CD4-positive, alpha-beta T cell (primary cell): ENCODE data around the gene MMP23B. TPM values are rescaled to one million over a fixed set of nuclear protein-coding genes. Genes with fewer than 3 reads are reported as not detected.
"Not testable (repeated sequence)": the region's sequence is repeated elsewhere in the genome, so short reads cannot be mapped to it uniquely, and the experiment has no call there.

Experiments used
- ATAC-seq: fragments of 200-7000 bp; cut with Tn5 transposase; one replicate; pipeline ENCODE4 v1.10.0; 2022; ENCODE audit warnings: mild to moderate bottlenecking; ENCODE audit not compliant: poor library complexity
- CTCF ChIA-PET: fragments of 350-600 bp; sonication (Branson Sonifier 250); formaldehyde crosslinking; loops from one replicate; lab custom pipeline; 2021; ENCODE audit warnings: antibody characterized with exemption, inconsistent platforms; lab: Charles Lee
- POLR2A ChIA-PET: fragments of 350-600 bp; sonication (Branson Sonifier 250); formaldehyde crosslinking; loops from one replicate; lab custom pipeline; 2021; ENCODE audit warnings: antibody characterized with exemption, inconsistent platforms; lab: Charles Lee
- DNase-seq, 14 experiments: peaks; one replicate each; pipeline ENCODE4 v3.0.0-alpha.2; 2013 to 2020; ENCODE audit warnings: mixed read lengths in 2 of 14
- H3K27ac ChIP-seq, 2 donors: one replicate each; pipeline versions ENCODE4 v1.5.1 to v1.7.0; 2013; ENCODE audit warnings: low read length in 2 of 2, low read depth in 1 of 2, mild to moderate bottlenecking in 1 of 2
- H3K27me3 ChIP-seq, 2 experiments: 1 replicate in 1 of 2; 2 replicates in 1 of 2; pipeline versions ENCODE4 v1.6.1 to v1.7.0; 2013; ENCODE audit warnings: low read length in 2 of 2, control low read depth in 1 of 2, mild to moderate bottlenecking in 1 of 2, moderate library complexity in 1 of 2; ENCODE audit not compliant: insufficient read depth in 2 of 2, control insufficient read depth in 1 of 2
- H3K36me3 ChIP-seq: one replicate; pipeline ENCODE4 v1.6.1; 2013; ENCODE audit warnings: low read length, control low read depth; ENCODE audit not compliant: insufficient read depth
- H3K4me1 ChIP-seq: one replicate; pipeline ENCODE4 v1.6.1; 2013; ENCODE audit warnings: low read length, control low read depth; ENCODE audit not compliant: insufficient read depth
- H3K4me3 ChIP-seq: one replicate; pipeline ENCODE4 v1.5.1; 2013; ENCODE audit warnings: mild to moderate bottlenecking, low read length, moderate library complexity
- H3K9me3 ChIP-seq, 2 experiments: 1 replicate in 1 of 2; 2 replicates in 1 of 2; pipeline versions ENCODE4 v1.6.1 to v1.7.0; 2013; ENCODE audit warnings: low read length in 2 of 2, mild to moderate bottlenecking in 2 of 2, control low read depth in 1 of 2, moderate library complexity in 1 of 2; ENCODE audit not compliant: control insufficient read depth in 1 of 2, insufficient read depth in 1 of 2
- H3K27ac Mint-ChIP-seq: one replicate; pipeline ENCODE4 v1.8.0; 2020; ENCODE audit warnings: mixed read lengths
- H3K27me3 Mint-ChIP-seq: one replicate; pipeline ENCODE4 v1.8.0; 2021; ENCODE audit warnings: mixed read lengths
- H3K36me3 Mint-ChIP-seq: one replicate; pipeline ENCODE4 v1.8.0; 2021; ENCODE audit warnings: low read depth, mixed read lengths
- H3K4me1 Mint-ChIP-seq: one replicate; pipeline ENCODE4 v1.8.0; 2021; ENCODE audit warnings: low read depth, mixed read lengths
- H3K4me3 Mint-ChIP-seq: one replicate; pipeline ENCODE4 v1.8.0; 2020; ENCODE audit warnings: mild to moderate bottlenecking, mixed read lengths
- H3K9me3 Mint-ChIP-seq: one replicate; pipeline ENCODE4 v1.8.0; 2020; ENCODE audit warnings: mixed read lengths
- intact Hi-C, 2 experiments: fragments of 100-400 bp; cut with DNase I in 1 of 2; cut with micrococcal nuclease in 1 of 2; formaldehyde crosslinking; loops; one replicate each; pipeline versions ENCODE4 v1.15.1 to v1.9.0; 2023 to 2025; cut with DNase I, micrococcal nuclease
- total RNA-seq, 174 experiments: library from RNA in 2 of 174; stranded (reverse) in 2 of 174; gene quantifications; one replicate each; pipeline ENCODE4 v1.2.3 and lab custom pipeline; 2021 to 2026
- TF ChIP-seq, protein P1 (sequence below): fragments of 200-600 bp; IDR thresholded peaks from one replicate; pipeline ENCODE4 v1.8.0; 2022; ENCODE audit warnings: antibody characterized with exemption, mild to moderate bottlenecking

The MMP23B gene
- total RNA-seq, 2 experiments from 2014 or later, result 3.0 to 3.7 TPM

DNA sequence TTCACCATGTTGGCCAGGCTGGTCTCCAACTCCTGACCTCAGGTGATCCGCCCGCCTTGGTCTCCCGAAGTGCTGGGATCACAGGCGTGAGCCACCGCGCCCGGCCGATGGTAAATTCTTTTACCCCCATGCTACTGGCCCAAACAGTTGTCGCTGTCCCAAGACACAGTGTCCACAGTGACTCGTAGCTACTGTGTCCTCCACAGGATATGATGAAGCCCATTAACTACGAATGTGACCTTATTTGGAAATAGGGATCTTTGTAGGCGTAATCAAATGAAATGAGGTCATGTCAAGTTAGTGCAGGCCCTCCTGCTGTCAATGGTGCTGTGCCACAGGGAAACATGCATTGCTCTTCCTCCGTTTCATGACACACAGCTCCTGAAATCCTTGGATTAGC, 40.5 kb upstream of the MMP23B start:
- ATAC-seq, result no peak
- peaks cover 3% of the 10 kb centered on the region for H3K27me3 Mint-ChIP-seq
- no peaks in the 10 kb centered on the region for H3K4me1 Mint-ChIP-seq
- Histone ChIP-seq H3K4me3 (no peak overlapping the region), H3K27me3 (no peaks in the 10 kb centered on the region), H3K9me3 (no peaks in the 10 kb centered on the region), H3K36me3 (no peaks in the 10 kb centered on the region), H3K4me1 (no peaks in the 10 kb centered on the region), H3K27ac (no peak overlapping the region)
- ChIA-PET POLR2A (no interaction called here), CTCF (no interaction called here)
- H3K36me3 Mint-ChIP-seq, result no peaks in the 10 kb centered on the region
- no peak overlapping the region for H3K4me3 Mint-ChIP-seq
- no peaks in the 10 kb centered on the region for H3K9me3 Mint-ChIP-seq
- DNase-seq, result no peak
- no peak overlapping the region for H3K27ac Mint-ChIP-seq
- intact Hi-C loops, result no loop called here
- TF ChIP-seq, protein P1, sequence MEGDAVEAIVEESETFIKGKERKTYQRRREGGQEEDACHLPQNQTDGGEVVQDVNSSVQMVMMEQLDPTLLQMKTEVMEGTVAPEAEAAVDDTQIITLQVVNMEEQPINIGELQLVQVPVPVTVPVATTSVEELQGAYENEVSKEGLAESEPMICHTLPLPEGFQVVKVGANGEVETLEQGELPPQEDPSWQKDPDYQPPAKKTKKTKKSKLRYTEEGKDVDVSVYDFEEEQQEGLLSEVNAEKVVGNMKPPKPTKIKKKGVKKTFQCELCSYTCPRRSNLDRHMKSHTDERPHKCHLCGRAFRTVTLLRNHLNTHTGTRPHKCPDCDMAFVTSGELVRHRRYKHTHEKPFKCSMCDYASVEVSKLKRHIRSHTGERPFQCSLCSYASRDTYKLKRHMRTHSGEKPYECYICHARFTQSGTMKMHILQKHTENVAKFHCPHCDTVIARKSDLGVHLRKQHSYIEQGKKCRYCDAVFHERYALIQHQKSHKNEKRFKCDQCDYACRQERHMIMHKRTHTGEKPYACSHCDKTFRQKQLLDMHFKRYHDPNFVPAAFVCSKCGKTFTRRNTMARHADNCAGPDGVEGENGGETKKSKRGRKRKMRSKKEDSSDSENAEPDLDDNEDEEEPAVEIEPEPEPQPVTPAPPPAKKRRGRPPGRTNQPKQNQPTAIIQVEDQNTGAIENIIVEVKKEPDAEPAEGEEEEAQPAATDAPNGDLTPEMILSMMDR, result no peak

DNA sequence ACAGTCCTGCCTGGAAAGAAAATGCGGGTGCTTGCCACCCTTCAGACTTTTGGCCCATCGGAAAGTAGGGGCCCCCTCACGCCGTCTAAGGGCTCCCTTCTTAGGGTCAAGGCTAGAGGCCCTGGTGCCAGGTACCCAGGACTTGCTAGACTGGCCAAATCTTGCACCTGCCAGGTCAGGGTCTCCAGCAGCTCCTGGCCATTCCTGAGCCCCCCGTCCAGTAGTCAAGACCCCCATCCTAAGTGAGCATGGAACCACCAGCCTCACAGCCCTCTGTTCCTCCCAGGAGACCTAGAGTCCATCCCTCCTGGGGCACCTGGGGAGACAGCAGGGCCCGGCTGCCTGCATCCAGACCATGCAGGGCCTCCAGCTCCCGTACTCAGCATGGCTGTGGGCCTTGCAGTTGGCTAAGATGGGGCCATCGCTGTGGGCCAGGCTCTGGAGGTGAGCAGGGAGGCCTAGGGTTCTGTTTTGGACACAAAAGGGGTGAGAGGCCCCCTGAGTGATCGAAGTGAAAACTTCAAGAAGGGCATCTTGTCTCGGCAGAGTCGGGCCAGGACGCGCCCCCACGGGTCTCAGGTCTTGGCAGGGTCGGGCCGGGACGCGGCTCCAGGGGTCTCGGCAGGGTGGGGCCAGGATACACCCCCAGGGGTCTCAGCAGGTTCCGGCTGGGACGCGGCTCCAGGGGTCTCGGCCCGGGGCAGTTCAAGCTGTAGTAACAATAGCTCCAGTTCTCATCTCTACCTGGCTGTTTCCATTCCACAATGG, 38.0 kb upstream of the MMP23B start:
- ChIA-PET CTCF (interaction anchor here (0.7 kb wide), 1 partner anchor 1016 kb away, joined by 3 read pairs; no protein-coding TSS in a partner anchor), POLR2A (no interaction called here)
- no peak overlapping the region for H3K4me3 Mint-ChIP-seq
- intact Hi-C loops, result no loop called here
- ATAC-seq, result no peak
- H3K27me3 Mint-ChIP-seq, result no peaks in the 10 kb centered on the region
- no peak overlapping the region for H3K4me3 ChIP-seq
- no peaks in the 10 kb centered on the region for H3K36me3 ChIP-seq
- DNase-seq, result peak in 1 of 14 experiments; percentile 26
- H3K27me3 ChIP-seq, result peaks cover 0 to 4% of the 10 kb centered on the region in 2 experiments
- H3K4me1 ChIP-seq, result peaks cover 13% of the 10 kb centered on the region
- H3K27ac Mint-ChIP-seq, result no peak overlapping the region
- no peak overlapping the region for H3K27ac ChIP-seq
- no peaks in the 10 kb centered on the region for H3K36me3 Mint-ChIP-seq
- H3K4me1 Mint-ChIP-seq, result peaks cover 4% of the 10 kb centered on the region
- H3K9me3 ChIP-seq, result no peaks in the 10 kb centered on the region
- no peaks in the 10 kb centered on the region for H3K9me3 Mint-ChIP-seq
- TF ChIP-seq, protein P1, result no peak

DNA sequence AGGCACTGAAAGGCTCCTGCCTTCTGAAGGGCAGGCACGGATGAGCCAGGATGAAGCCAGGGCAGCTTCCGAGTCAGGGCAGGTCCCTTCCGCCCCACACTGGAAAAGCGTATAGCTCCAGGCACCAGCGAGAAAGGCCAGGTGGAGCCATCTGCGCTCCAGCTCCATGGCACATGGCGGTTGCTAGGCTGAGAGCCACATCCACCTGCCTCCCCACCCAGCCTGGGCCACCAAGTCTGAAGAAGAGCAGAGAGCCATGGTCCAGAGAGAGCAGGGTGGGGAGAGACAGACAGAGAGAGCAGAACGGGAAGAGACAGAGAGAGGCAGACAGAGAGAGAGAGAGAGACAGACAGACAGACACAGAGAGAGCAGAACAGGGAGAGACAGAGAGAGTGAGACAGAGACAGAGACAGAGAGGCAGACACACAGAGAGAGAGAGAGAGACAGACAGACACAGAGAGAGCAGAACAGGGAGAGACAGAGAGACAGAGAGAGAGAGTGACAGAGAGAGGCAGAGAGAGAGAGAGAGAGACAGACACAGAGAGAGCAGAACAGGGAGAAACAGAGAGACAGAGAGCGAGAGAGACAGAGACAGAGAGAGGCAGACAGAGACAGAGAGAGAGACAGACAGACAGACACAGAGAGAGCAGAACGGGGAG, 37.2 kb upstream of the MMP23B start:
- intact Hi-C loops, result no loop called here
- CTCF ChIA-PET, result interaction anchor here (0.7 kb wide), 1 partner anchor 1015 kb away, joined by 3 read pairs; no protein-coding TSS in a partner anchor

DNA sequence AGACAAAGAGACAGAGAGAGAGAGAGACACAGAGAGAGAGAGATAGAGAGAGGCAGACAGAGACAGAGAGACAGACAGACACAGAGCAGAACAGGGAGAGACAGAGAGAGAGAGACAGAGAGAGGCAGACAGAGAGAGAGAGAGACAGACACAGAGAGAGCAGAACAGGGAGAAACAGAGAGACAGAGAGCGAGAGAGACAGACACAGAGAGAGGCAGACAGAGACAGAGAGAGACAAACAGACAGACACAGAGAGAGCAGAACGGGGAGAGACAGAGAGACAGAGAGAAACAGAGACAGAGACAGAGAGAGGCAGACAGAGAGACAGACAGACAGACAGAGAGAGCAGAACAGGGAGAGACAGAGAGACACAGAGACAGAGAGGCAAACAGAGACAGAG, 36.6 kb upstream of the MMP23B start:
- H3K4me1 Mint-ChIP-seq, ATAC-seq, H3K4me3 ChIP-seq, H3K9me3 ChIP-seq, H3K36me3 ChIP-seq, H3K27me3 Mint-ChIP-seq, CTCF ChIA-PET, H3K9me3 Mint-ChIP-seq, H3K27ac ChIP-seq, intact Hi-C loops, DNase-seq, H3K4me3 Mint-ChIP-seq, H3K27me3 ChIP-seq, H3K27ac Mint-ChIP-seq, H3K36me3 Mint-ChIP-seq, POLR2A ChIA-PET: not testable (repeated sequence)
- peaks cover 18% of the 10 kb centered on the region for H3K4me1 ChIP-seq

More for the DNA sequence above, 37.2 kb upstream of the MMP23B start:
- H3K27ac ChIP-seq, result no peak overlapping the region
- Mint-ChIP-seq H3K4me1 (peaks cover 4% of the 10 kb centered on the region), H3K4me3 (no peak overlapping the region), H3K9me3 (no peaks in the 10 kb centered on the region), H3K27ac (no peak overlapping the region), H3K36me3 (no peaks in the 10 kb centered on the region), H3K27me3 (no peaks in the 10 kb centered on the region)
- no peak for ATAC-seq
- no peaks in the 10 kb centered on the region for H3K36me3 ChIP-seq
- H3K9me3 ChIP-seq, result no peaks in the 10 kb centered on the region
- no peak overlapping the region for H3K4me3 ChIP-seq
- TF ChIP-seq, protein P1, result no peak
- POLR2A ChIA-PET, result no interaction called here
- peaks cover 0 to 4% of the 10 kb centered on the region in 2 experiments for H3K27me3 ChIP-seq
- H3K4me1 ChIP-seq, result peaks cover 16% of the 10 kb centered on the region
- peak in 1 of 14 experiments; percentile 34 for DNase-seq
